K562 (cell line): ENCODE results near the gene DEF6. TPM values are rescaled to one million over a fixed set of nuclear protein-coding genes. Genes with fewer than 3 reads are reported as not detected.

Source experiments
- CEBPB ChIP-seq: fragments of 450-650 bp; IDR thresholded peaks from 2 replicates; pipeline ENCODE4 v1.6.1; 2016; ENCODE audit warnings: missing genetic modification characterization, missing compliant biosample characterization
- CREM ChIP-seq: IDR thresholded peaks from 2 replicates; pipeline ENCODE4 v1.6.1; 2014; ENCODE audit warnings: antibody characterized with exemption, low read depth
- EHMT2 ChIP-seq: fragments of 450-650 bp; IDR thresholded peaks from 2 replicates; pipeline ENCODE4 v1.6.1; 2018; ENCODE audit warnings: antibody characterized with exemption
- ESRRA ChIP-seq: fragments of 450-650 bp; IDR thresholded peaks from 2 replicates; pipeline ENCODE4 v1.6.1; 2014; ENCODE audit warnings: low read depth, mild to moderate bottlenecking, moderate library complexity, borderline replicate concordance
- GATA2 ChIP-seq: sonication (generic); formaldehyde crosslinking; IDR thresholded peaks from 2 replicates; pipeline ENCODE4 v1.4.0; 2020; ENCODE audit warnings: mild to moderate bottlenecking, missing genetic modification reagents
- HMG20A ChIP-seq: fragments of 450-650 bp; formaldehyde crosslinking; conservative IDR thresholded peaks from 2 replicates; pipeline ENCODE4 v1.4.0; 2020; ENCODE audit warnings: mild to moderate bottlenecking, mixed read lengths
- HNRNPL ChIP-seq: fragments of 200-400 bp; formaldehyde crosslinking; IDR thresholded peaks from 2 replicates; pipeline ENCODE4 v1.6.1; 2017; ENCODE audit warnings: low read depth, mild to moderate bottlenecking, low read length
- NR2C2 ChIP-seq, 2 experiments: fragments of 200-800 bp in 1 of 2; sonication (Bioruptor generic) in 1 of 2; sonication (generic) in 1 of 2; formaldehyde crosslinking in 1 of 2; IDR thresholded peaks; 2 replicates each; pipeline versions ENCODE4 v1.6.1 to v1.8.0; 2016 to 2022; ENCODE audit warnings: mild to moderate bottlenecking in 1 of 2, missing compliant biosample characterization in 1 of 2, missing genetic modification characterization in 1 of 2, missing genetic modification reagents in 1 of 2
- POLR2A ChIP-seq: fragments of 450-650 bp; conservative IDR thresholded peaks from 2 replicates; pipeline ENCODE4 v1.6.1; 2016
- POLR2H ChIP-seq: IDR thresholded peaks from 2 replicates; pipeline ENCODE4 v1.6.1; 2016; ENCODE audit warnings: missing genetic modification characterization, low read depth, mild to moderate bottlenecking, control low read depth, missing compliant biosample characterization, moderate library complexity
- TAF15 ChIP-seq: fragments of 200-400 bp; formaldehyde crosslinking; IDR thresholded peaks from 2 replicates; pipeline ENCODE4 v1.6.1; 2017; ENCODE audit warnings: mild to moderate bottlenecking, low read depth, low read length, moderate library complexity
- TAL1 ChIP-seq: fragments of 450-650 bp; IDR thresholded peaks from 2 replicates; pipeline ENCODE4 v1.6.1; 2016; ENCODE audit warnings: mild to moderate bottlenecking
- WHSC1 ChIP-seq: IDR thresholded peaks from one replicate; pipeline ENCODE4 v1.6.1; 2012; ENCODE audit warnings: low read length, control low read depth, inconsistent platforms
- ZBTB17 ChIP-seq: fragments of 450-650 bp; formaldehyde crosslinking; IDR thresholded peaks from 2 replicates; pipeline ENCODE4 v1.4.0; 2020; ENCODE audit warnings: mild to moderate bottlenecking
- ZNF12 ChIP-seq: sonication (generic); formaldehyde crosslinking; IDR thresholded peaks from 2 replicates; pipeline ENCODE4 v1.4.0; 2020; ENCODE audit warnings: mild to moderate bottlenecking, missing genetic modification reagents
- ZNF239 ChIP-seq: fragments of 250-450 bp; sonication (Bioruptor Pico); IDR thresholded peaks from 2 replicates; pipeline ENCODE4 v1.4.0; 2020; ENCODE audit warnings: mild to moderate bottlenecking
- ZNF316 ChIP-seq: fragments of 450-650 bp; IDR thresholded peaks from 2 replicates; pipeline ENCODE4 v1.6.1; 2016
- ZSCAN32 ChIP-seq: fragments of 450-650 bp; formaldehyde crosslinking; IDR thresholded peaks from 2 replicates; pipeline ENCODE4 v1.4.0; 2020; ENCODE audit warnings: mild to moderate bottlenecking, moderate library complexity
- polyA plus RNA-seq, 8 experiments: library from polyadenylated mRNA; depleted of rRNA in 4 of 8; stranded (reverse) in 5 of 8; unstranded in 3 of 8; fragments of >200 nt; fragmentation: Nextera tagmentation in 2 of 8; fragmentation: Illumina TruSeq in 1 of 8; extraction: Ambion mirVana in 2 of 8; extraction: Trizol in 1 of 8; gene quantifications; 2 replicates each; pipeline versions ENCODE4 v1.2.1 to v1.2.3, GENCODE V29; 2011 to 2014; ENCODE audit warnings: inconsistent platforms in 1 of 8, missing spikeins in 1 of 8
- total RNA-seq, 7 experiments: library from RNA; depleted of rRNA in 6 of 7; stranded (reverse); fragments of >200 nt in 6 of 7; fragmentation: Illumina TruSeq in 2 of 7; extraction: Trizol in 2 of 7; gene quantifications; 2 replicates each; pipeline versions ENCODE4 v1.2.1 to v1.2.3, GENCODE V29; 2011 to 2021; ENCODE audit warnings: low replicate concordance in 1 of 7
- TF ChIP-seq, protein P1 (sequence below), 2 experiments: fragments of 450-650 bp; IDR thresholded peaks; 2 replicates each; pipeline ENCODE4 v1.6.1; 2016
- TF ChIP-seq, protein P2 (sequence below): sonication (generic); formaldehyde crosslinking; IDR thresholded peaks from 2 replicates; pipeline ENCODE4 v1.8.0; 2022; ENCODE audit warnings: mild to moderate bottlenecking, missing genetic modification reagents
- TF ChIP-seq, protein P3 (sequence below): fragments of 200-400 bp; formaldehyde crosslinking; IDR thresholded peaks from 2 replicates; pipeline ENCODE4 v1.6.1; 2017; ENCODE audit warnings: mild to moderate bottlenecking, low read depth, low read length, moderate library complexity
- TF ChIP-seq, protein P4 (sequence below): fragments of 450-650 bp; IDR thresholded peaks from 2 replicates; pipeline ENCODE4 v1.6.1; 2016; ENCODE audit warnings: missing biosample characterization, missing genetic modification characterization
- TF ChIP-seq, protein P5 (sequence below): fragments of 250-450 bp; sonication (Bioruptor Pico); IDR thresholded peaks from 2 replicates; pipeline ENCODE4 v1.8.0; 2022; ENCODE audit warnings: moderate library complexity, mild to moderate bottlenecking, inconsistent platforms

Gene DEF6
- total and polyA plus RNA-seq, 9 of the 15 experiments (the other 6 are each of a cell fraction or from before 2014, with no cell fraction given) = 1.3 to 44.6 (median 22.7) TPM

DNA sequence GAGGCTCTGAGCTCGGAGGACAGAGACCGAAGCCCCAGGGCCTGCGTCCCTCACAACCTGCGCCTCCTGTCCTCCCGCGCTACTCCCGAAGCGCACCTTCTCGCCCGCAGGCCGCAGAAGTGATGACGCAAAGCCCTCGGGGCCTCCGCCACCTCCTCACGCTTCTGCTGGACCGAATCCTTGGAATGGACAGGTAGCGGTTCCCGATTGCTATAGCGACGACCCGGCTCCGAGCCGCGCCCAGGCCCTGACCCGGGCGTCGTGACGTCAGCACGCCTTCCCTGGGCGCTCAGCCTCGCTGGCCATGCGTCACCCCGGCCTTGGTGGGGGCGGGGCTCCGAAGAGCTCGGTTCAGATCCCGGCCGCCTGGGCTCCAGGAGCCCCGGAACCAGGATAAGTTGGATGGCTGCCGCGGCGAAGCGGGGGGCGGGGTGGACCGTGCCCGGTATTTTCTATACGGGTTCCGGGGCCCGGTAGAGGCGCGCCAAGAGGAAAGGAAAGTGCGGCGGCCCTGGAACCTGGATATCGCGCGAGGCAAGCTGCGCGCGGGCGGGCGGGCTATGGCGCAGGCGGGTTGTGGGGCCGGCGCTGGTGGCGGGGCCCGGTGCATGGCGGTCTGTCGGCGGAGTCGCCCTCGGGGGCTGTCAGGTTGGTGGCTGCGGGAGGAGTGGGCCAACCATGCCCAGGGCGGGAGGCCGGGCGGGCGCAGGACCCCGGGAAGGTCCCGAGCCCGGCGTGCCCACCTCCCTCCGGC, 38.2 kb upstream of the DEF6 start, which contains the start of gene ZNF76 (continued):
- TF ChIP-seq ZBTB17 (no peak; the same call in none of the 2 replicates), CEBPB (tag) (no peak), GATA2 (CRISPR knock-in tag) (no peak), POLR2H (tag) (peak; percentile 68; the same call in 1 of the 2 replicates), HMG20A (CRISPR knock-in tag) (no peak), NR2C2 (CRISPR knock-in tag; IDR thresholded peaks at IDR 0.05) (peak; percentile 94), NR2C2 (tag; IDR thresholded peaks at IDR 0.05) (peak; percentile 99), POLR2A (peak; percentile 84), ZNF12 (CRISPR knock-in tag) (0 out of 2 replicates have a peak, but pooled peaks have one; percentile 31), WHSC1 (no peak), EHMT2 (no peak), TAL1 (no peak), TAF15 (no peak), ZSCAN32 (no peak), ESRRA (peak; percentile 90), HNRNPL (peak; percentile 88), ZNF239 (CRISPR knock-in tag) (0 out of 2 replicates have a peak, but pooled peaks have one; percentile 23), ZNF316 (peak; percentile 17; the same call in 1 of the 2 replicates), CREM (peak; percentile 98)
- TF ChIP-seq, protein P1, sequence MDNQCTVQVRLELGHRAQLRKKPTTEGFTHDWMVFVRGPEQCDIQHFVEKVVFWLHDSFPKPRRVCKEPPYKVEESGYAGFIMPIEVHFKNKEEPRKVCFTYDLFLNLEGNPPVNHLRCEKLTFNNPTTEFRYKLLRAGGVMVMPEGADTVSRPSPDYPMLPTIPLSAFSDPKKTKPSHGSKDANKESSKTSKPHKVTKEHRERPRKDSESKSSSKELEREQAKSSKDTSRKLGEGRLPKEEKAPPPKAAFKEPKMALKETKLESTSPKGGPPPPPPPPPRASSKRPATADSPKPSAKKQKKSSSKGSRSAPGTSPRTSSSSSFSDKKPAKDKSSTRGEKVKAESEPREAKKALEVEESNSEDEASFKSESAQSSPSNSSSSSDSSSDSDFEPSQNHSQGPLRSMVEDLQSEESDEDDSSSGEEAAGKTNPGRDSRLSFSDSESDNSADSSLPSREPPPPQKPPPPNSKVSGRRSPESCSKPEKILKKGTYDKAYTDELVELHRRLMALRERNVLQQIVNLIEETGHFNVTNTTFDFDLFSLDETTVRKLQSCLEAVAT (IDR thresholded peaks at IDR 0.05) = no peak
- TF ChIP-seq, protein P2, sequence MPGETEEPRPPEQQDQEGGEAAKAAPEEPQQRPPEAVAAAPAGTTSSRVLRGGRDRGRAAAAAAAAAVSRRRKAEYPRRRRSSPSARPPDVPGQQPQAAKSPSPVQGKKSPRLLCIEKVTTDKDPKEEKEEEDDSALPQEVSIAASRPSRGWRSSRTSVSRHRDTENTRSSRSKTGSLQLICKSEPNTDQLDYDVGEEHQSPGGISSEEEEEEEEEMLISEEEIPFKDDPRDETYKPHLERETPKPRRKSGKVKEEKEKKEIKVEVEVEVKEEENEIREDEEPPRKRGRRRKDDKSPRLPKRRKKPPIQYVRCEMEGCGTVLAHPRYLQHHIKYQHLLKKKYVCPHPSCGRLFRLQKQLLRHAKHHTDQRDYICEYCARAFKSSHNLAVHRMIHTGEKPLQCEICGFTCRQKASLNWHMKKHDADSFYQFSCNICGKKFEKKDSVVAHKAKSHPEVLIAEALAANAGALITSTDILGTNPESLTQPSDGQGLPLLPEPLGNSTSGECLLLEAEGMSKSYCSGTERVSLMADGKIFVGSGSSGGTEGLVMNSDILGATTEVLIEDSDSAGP (CRISPR knock-in tag) = no peak
- TF ChIP-seq, protein P3, sequence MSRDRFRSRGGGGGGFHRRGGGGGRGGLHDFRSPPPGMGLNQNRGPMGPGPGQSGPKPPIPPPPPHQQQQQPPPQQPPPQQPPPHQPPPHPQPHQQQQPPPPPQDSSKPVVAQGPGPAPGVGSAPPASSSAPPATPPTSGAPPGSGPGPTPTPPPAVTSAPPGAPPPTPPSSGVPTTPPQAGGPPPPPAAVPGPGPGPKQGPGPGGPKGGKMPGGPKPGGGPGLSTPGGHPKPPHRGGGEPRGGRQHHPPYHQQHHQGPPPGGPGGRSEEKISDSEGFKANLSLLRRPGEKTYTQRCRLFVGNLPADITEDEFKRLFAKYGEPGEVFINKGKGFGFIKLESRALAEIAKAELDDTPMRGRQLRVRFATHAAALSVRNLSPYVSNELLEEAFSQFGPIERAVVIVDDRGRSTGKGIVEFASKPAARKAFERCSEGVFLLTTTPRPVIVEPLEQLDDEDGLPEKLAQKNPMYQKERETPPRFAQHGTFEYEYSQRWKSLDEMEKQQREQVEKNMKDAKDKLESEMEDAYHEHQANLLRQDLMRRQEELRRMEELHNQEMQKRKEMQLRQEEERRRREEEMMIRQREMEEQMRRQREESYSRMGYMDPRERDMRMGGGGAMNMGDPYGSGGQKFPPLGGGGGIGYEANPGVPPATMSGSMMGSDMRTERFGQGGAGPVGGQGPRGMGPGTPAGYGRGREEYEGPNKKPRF = no peak
- TF ChIP-seq, protein P4, sequence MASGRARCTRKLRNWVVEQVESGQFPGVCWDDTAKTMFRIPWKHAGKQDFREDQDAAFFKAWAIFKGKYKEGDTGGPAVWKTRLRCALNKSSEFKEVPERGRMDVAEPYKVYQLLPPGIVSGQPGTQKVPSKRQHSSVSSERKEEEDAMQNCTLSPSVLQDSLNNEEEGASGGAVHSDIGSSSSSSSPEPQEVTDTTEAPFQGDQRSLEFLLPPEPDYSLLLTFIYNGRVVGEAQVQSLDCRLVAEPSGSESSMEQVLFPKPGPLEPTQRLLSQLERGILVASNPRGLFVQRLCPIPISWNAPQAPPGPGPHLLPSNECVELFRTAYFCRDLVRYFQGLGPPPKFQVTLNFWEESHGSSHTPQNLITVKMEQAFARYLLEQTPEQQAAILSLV (tag) = no peak
- TF ChIP-seq, protein P5, sequence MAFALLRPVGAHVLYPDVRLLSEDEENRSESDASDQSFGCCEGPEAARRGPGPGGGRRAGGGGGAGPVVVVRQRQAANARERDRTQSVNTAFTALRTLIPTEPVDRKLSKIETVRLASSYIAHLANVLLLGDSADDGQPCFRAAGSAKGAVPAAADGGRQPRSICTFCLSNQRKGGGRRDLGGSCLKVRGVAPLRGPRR (CRISPR knock-in tag) = no peak
